ENCODE measurements around the gene GAL3ST2. TPM values are rescaled to one million over a fixed set of nuclear protein-coding genes. Genes with fewer than 3 reads are reported as not detected.
"Not testable (repeated sequence)": the region's sequence is repeated elsewhere in the genome, so short reads cannot be mapped to it uniquely, and the experiment has no call there.

GAL3ST2 gene
- total RNA-seq, 2 experiments from 2014 or later, result 1.5 to 1.9 TPM

- Mint-ChIP-seq H3K27me3 (no peaks in the 10 kb centered on the region), H3K27ac (no peak overlapping the region), H3K36me3 (ENCODE audit: low read depth) (peaks cover 33% of the 10 kb centered on the region), H3K4me3 (no peak overlapping the region), H3K9me3 (no peaks in the 10 kb centered on the region), H3K4me1 (ENCODE audit: low read depth) (no peaks in the 10 kb centered on the region)
- H3K4me1 ChIP-seq (ENCODE audit: insufficient read depth, low read length), result peaks cover 20% of the 10 kb centered on the region
- H3K27me3 ChIP-seq (ENCODE audit: control insufficient read depth in 1 of 2, insufficient read depth in 2 of 2, low read length in 2 of 2), result no peaks in the 10 kb centered on the region
- H3K36me3 ChIP-seq (ENCODE audit: insufficient read depth, low read length), result peaks cover 40% of the 10 kb centered on the region
- ATAC-seq (ENCODE audit: poor library complexity) (no peak), DNase-seq (no peak)
- no peak overlapping the region for H3K4me3 ChIP-seq (ENCODE audit: low read length)
- peaks cover 0 to 5% of the 10 kb centered on the region in 2 experiments for H3K9me3 ChIP-seq (ENCODE audit: control insufficient read depth in 1 of 2, insufficient read depth in 1 of 2, low read length in 2 of 2)
- TF ChIP-seq, protein P1, sequence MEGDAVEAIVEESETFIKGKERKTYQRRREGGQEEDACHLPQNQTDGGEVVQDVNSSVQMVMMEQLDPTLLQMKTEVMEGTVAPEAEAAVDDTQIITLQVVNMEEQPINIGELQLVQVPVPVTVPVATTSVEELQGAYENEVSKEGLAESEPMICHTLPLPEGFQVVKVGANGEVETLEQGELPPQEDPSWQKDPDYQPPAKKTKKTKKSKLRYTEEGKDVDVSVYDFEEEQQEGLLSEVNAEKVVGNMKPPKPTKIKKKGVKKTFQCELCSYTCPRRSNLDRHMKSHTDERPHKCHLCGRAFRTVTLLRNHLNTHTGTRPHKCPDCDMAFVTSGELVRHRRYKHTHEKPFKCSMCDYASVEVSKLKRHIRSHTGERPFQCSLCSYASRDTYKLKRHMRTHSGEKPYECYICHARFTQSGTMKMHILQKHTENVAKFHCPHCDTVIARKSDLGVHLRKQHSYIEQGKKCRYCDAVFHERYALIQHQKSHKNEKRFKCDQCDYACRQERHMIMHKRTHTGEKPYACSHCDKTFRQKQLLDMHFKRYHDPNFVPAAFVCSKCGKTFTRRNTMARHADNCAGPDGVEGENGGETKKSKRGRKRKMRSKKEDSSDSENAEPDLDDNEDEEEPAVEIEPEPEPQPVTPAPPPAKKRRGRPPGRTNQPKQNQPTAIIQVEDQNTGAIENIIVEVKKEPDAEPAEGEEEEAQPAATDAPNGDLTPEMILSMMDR (IDR thresholded peaks at IDR 0.05), result no peak
- ChIA-PET POLR2A (no interaction called here), CTCF (no interaction called here)
- H3K27ac ChIP-seq (ENCODE audit: low read depth in 1 of 2, low read length in 2 of 2), result no peak overlapping the region
- intact Hi-C loops (cut with DNase I, micrococcal nuclease), result no loop called here
Observed at GRCh38 chr2:241755166-241755565, 21.5 kb upstream of the GAL3ST2 start.

DNA sequence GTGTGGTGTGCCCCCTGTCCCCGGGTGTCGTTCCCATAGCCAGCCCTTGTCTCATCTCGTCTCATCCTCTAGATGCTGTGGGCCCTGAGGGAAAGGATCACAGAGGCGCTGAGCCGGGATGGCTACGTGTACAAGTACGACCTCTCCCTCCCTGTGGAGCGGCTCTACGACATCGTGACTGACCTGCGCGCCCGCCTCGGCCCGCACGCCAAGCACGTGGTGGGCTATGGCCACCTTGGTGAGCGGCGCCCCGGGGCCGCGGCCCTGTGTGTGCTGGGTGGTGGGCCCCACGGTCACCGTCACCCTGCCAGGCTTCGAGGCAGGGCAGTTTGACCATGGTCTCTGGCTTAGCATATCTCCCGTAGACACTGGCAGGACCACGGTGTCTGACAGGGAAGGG, 20.8 kb upstream of the GAL3ST2 start:
- Histone ChIP-seq H3K36me3 (ENCODE audit: insufficient read depth, low read length) (peaks cover 46% of the 10 kb centered on the region), H3K9me3 (ENCODE audit: control insufficient read depth in 1 of 2, insufficient read depth in 1 of 2, low read length in 2 of 2) (peaks cover 0 to 9% of the 10 kb centered on the region in 2 experiments), H3K4me3 (ENCODE audit: low read length) (no peak overlapping the region), H3K27me3 (ENCODE audit: control insufficient read depth in 1 of 2, insufficient read depth in 2 of 2, low read length in 2 of 2) (no peaks in the 10 kb centered on the region), H3K27ac (ENCODE audit: low read depth in 1 of 2, low read length in 2 of 2) (no peak overlapping the region), H3K4me1 (ENCODE audit: insufficient read depth, low read length) (peaks cover 27% of the 10 kb centered on the region)
- no peaks in the 10 kb centered on the region for H3K4me1 Mint-ChIP-seq (ENCODE audit: low read depth)
- ChIA-PET CTCF (no interaction called here), POLR2A (interaction anchor here (0.6 kb wide), 1 partner anchor 53 kb away, joined by 3 read pairs; no protein-coding TSS in a partner anchor)
- H3K9me3 Mint-ChIP-seq, result peaks cover 1% of the 10 kb centered on the region
- TF ChIP-seq, protein P1 (IDR thresholded peaks at IDR 0.05), result no peak
- intact Hi-C loops (cut with DNase I, micrococcal nuclease), result no loop called here
- no peak for ATAC-seq (ENCODE audit: poor library complexity)
- no peak for DNase-seq
- no peaks in the 10 kb centered on the region for H3K27me3 Mint-ChIP-seq
- H3K27ac Mint-ChIP-seq, result no peak overlapping the region
- H3K4me3 Mint-ChIP-seq, result no peak overlapping the region
- H3K36me3 Mint-ChIP-seq (ENCODE audit: low read depth), result peaks cover 36% of the 10 kb centered on the region

GRCh38 chr2:241759067-241759807, 17.4 kb upstream of the GAL3ST2 start:
- ChIA-PET POLR2A (no interaction called here), CTCF (no interaction called here)
- Mint-ChIP-seq H3K36me3 (ENCODE audit: low read depth) (peaks cover 45% of the 10 kb centered on the region), H3K9me3 (peaks cover 3% of the 10 kb centered on the region), H3K4me1 (ENCODE audit: low read depth) (peaks cover 13% of the 10 kb centered on the region), H3K27ac (no peak overlapping the region), H3K4me3 (no peak overlapping the region), H3K27me3 (no peaks in the 10 kb centered on the region)
- H3K36me3 ChIP-seq (ENCODE audit: insufficient read depth, low read length), result peaks cover 28% of the 10 kb centered on the region
- ATAC-seq (ENCODE audit: poor library complexity), result no peak
- no peaks in the 10 kb centered on the region for H3K27me3 ChIP-seq (ENCODE audit: control insufficient read depth in 1 of 2, insufficient read depth in 2 of 2, low read length in 2 of 2)
- no peak overlapping the region for H3K4me3 ChIP-seq (ENCODE audit: low read length)
- intact Hi-C loops (cut with DNase I, micrococcal nuclease), result no loop called here
- H3K27ac ChIP-seq (ENCODE audit: low read depth in 1 of 2, low read length in 2 of 2), result no peak overlapping the region
- peaks cover 60% of the 10 kb centered on the region for H3K4me1 ChIP-seq (ENCODE audit: insufficient read depth, low read length)
- peak in 3 of 14 experiments; percentile 25 to 52 (median 36) for DNase-seq
- TF ChIP-seq, protein P1 (IDR thresholded peaks at IDR 0.05), result no peak
- H3K9me3 ChIP-seq (ENCODE audit: control insufficient read depth in 1 of 2, insufficient read depth in 1 of 2, low read length in 2 of 2), result peaks cover 0 to 9% of the 10 kb centered on the region in 2 experiments

DNA sequence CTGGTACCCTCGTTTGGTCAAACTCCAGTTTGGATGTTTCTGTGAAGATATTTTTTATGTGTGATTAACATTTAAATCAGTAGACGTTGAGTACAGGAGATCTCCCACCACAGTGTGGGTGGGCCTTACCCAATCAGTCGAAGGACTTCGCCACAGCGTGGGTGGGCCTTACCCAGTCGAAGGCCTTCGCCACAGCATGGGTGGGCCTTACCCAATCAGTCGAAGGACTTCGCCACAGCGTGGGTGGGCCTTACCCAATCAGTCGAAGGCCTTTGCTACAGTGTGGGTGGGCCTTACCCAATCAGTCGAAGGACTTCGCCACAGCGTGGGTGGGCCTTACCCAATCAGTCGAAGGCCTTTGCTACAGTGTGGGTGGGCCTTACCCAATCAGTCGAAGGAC, 16.7 kb upstream of the GAL3ST2 start:
- H3K36me3 Mint-ChIP-seq (ENCODE audit: low read depth), result peaks cover 44% of the 10 kb centered on the region
- CTCF ChIA-PET; H3K27ac ChIP-seq (ENCODE audit: low read depth in 1 of 2, low read length in 2 of 2); H3K9me3 ChIP-seq (ENCODE audit: control insufficient read depth in 1 of 2, insufficient read depth in 1 of 2, low read length in 2 of 2); H3K27me3 ChIP-seq (ENCODE audit: control insufficient read depth in 1 of 2, insufficient read depth in 2 of 2, low read length in 2 of 2); H3K4me3 ChIP-seq (ENCODE audit: low read length); H3K27me3 Mint-ChIP-seq; ATAC-seq (ENCODE audit: poor library complexity); intact Hi-C loops (cut with DNase I, micrococcal nuclease); H3K9me3 Mint-ChIP-seq; POLR2A ChIA-PET; H3K4me3 Mint-ChIP-seq; H3K27ac Mint-ChIP-seq: not testable (repeated sequence)
- Histone ChIP-seq H3K4me1 (ENCODE audit: insufficient read depth, low read length) (peaks cover 67% of the 10 kb centered on the region), H3K36me3 (ENCODE audit: insufficient read depth, low read length) (peaks cover 25% of the 10 kb centered on the region)
- DNase-seq, result peak in 1 of 14 experiments; percentile 7
- peaks cover 13% of the 10 kb centered on the region for H3K4me1 Mint-ChIP-seq (ENCODE audit: low read depth)
